Hepatic stellate cell (primary cell): ENCODE results near the gene CHRNA4.
A peak's percentile ranks its signal among the peaks of the same experiment; 100 is the strongest.

Experiments
- DNase-seq: peaks from one replicate; pipeline ENCODE4 v3.0.0; 2011; ENCODE audit warnings: low spot score

Gene CHRNA4

DNA sequence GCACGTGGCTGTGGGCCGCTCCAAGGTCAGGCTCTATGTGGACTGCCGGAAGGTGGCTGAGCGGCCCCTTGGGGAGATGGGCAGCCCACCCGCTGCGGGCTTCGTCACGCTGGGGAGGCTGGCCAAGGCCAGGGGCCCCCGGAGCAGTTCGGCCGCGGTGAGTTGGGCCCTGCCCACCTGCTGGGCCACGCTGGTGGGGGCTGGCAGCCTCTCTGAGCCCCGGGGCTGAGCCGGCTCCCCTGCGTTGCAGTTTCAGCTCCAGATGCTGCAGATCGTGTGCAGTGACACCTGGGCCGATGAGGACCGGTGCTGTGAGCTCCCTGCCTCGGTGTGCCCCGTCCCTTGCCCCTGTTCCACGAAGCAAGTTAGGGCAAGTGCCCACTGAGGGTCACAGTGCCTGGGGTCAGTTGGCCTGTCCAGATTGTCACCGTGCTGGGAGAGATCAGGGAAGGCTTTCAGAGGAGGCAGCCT, 41.1 kb downstream of the CHRNA4 start:
- no peak for DNase-seq

DNA sequence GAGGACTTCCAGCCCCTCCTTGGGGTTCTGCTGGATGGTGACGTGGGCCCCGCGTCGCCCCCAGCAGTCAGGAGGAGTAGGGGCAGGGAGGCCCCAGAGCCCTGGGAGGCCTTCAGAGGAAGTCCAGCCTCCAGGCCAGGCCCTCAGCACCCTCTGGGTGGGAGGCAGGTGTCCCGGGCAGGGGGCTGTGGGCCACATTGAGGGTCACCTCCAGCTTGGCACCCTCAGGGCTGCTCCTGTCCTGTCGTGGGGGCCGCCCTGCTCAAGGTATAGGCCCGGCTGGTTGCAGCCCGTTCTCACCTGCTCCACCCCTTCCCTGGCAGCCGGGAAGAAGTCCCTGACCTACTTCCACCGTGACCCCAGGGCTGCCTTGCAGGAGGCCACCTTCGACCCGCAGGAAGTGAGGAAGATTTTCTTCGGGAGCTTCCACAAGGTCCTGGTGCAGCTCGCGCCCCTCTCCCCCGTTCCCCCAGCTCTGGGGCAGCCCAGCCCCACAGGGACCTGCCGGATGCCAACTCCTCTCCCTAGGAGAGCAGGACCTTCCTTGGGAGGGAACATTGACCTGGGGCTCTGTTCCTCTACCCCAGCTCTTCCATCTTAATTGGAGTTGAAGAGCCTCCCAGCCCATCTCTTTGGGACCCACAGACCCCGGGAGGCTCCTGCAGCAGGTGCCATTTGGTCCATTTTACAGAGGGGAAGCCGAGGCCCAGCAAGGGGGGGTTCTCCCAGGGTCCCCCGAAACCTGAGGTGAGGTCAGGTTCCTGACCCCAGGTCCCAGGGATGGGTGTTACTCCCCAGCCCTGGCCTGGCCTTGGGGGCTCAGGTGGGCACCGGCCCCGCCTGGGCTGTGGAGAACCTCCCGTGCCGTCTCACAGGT, 41.7 kb downstream of the CHRNA4 start:
- DNase-seq: no peak

DNA sequence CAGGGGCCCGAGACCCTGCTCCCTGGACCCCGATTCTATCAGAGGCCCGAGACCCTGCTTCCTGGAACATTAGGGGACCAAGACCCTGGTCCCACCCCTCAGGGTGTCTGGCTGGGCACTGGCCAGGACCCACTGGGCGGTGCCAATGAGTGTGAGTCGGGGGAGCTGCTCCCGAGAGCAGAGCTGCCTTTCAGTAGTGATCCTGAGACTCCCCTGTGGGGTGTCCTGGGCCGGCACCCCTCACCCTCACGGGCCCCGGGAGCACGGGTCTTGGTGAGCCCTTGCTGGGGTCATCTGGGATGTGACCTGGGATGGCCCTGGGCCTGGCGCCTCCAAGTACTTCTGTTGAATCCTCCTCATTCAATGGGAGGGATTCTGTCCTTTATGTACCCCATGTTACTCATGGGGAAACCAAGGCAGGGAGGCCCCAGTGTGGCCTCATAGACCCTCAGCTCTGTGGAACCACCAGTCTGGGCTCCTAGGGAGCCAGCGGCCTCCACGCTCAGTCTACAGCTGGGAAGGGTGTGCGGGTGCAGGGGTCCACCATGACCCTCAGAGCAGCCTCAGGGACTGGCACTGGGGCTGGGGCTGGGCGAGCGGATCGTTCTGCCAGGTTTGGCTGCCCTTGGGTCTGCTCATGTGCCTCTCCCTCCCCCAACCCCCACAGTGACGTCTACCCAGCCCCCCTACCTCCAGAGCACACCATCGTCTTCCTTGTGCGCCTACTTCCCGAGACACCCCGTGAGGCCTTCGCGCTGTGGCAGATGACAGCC, 42.6 kb downstream of the CHRNA4 start:
- DNase-seq: no peak

DNA sequence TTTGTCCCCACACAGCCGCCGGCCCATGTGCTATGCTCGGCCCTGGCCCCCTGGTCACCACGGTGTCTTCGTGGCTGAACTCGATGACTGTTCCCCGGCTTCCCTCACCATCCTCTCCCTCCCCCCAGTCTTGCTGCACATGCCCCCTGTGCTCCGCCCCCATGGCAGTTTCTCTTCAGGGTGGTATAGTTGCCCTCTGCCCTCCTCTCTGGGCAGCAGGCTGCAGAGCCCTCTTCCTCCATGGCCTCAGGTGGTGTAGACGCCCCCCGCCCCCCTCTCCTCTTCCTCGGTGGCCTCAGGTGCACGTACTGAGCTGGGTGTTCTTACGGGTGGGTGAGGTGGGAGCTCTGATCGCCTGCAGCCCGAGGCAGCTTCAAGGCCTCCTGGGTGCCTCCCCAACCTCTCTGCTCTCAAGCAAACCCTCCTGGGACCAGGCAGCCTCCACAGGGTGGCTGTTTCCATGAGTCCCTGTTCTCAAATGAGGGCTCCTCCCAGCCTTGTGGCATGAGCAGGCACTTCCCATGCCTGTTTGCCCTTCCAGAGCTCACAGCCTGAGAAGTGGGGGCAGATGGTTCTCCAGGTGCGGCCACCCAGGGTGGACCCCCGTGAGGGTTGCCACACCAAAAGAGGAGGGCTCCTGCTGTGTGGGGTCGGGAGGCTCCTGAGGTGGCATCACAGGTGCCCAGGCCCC, 43.4 kb downstream of the CHRNA4 start:
- no peak for DNase-seq

DNA sequence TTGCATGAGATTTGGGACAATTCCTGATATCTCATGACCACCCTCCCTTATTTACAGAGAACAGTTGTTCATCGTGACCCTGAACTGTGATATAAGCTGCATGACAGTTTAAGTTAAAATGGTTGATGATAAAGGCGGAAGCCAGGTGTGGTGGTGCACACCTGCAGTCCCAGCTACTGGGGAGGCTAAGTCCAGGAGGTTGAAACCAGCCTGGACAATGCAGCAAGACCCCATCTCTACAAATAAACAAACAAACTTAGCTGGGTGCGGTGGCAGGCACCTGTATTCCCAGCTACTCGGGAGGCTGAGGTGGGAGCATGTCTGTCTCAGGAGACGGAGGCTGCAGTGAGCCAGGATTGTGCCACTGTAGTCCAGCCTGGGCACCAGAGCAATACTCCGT, 44.1 kb downstream of the CHRNA4 start:
- DNase-seq: no peak

DNA sequence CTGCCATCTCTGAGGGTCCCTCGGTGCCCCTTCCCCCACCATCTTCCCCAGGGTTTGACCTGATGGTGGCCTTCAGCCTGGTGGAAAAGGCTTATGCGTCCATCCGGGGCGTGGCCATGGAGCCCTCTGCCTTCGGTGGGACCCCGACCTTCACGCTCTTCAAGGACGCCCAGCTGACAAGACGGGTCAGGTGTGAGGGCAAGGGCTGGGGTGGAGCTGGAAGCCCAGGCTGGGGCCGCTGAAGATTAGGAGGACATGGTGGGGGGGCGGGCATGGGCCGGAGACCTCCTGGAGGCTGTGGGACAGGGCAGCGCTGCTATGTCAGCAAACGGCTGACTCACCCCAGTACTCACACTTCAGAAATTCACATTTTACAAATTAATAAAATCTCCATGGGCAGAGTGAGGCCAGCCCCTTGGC, 44.6 kb downstream of the CHRNA4 start:
- no peak for DNase-seq

DNA sequence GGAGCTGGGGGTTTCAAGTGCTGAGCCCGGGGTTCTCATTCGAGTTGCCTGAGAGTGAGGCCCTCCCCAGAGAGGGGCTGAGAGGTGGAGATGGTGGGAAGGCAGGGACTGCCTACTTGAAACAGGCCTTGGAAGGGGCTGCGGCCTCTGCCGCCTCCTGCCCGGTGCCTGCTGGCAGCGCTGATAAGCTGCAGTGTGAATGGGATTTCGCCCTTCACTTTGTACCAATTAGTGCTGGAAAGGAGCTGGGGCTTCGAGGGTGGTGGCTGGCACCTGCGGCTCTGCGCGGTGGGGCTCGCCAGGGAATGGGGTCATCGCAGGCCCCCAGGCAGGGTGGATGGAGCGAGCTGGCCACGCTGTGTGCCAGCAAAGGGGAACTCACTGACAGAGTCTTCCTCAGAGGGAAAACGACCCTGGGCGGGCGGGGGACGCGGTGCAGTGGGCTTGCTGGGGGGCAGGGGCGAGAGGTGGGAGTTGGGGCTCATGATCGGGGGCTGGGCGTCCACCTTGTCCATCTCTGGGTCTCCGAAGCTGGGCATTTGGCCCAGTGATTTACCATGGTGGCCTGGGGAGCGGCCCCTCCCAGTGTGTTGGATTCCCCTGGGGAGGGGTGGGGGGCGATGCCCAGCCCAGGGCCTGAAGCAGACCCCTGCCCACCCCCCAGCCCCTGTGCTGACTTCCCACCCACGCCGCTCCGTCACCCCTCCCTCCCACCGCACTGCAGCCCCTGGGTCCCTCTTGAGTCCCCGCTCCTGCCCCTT, 45.2 kb downstream of the CHRNA4 start:
- DNase-seq: no peak

DNA sequence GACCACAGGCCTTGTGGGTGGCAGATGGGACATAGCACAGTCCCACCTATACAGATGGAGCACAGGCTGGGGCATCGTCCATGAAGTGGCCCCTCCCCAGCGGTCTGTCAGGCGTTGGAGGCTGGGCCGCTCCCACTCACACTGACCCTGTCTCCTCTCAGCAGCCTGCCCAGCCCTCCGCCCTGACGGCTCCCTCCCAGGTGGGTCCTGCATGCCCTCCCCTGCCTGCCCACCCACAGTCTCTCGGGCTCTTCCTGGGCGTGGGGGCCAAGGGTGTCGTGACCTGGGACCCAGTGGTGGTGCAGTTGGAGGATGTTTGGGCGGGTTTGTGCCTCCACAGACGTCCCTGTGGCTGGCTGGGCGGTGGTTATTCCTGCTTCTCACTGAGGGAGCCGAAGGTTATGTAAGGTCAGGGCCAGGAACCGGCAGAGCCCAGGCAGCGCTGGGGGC, 45.9 kb downstream of the CHRNA4 start:
- no peak for DNase-seq

DNA sequence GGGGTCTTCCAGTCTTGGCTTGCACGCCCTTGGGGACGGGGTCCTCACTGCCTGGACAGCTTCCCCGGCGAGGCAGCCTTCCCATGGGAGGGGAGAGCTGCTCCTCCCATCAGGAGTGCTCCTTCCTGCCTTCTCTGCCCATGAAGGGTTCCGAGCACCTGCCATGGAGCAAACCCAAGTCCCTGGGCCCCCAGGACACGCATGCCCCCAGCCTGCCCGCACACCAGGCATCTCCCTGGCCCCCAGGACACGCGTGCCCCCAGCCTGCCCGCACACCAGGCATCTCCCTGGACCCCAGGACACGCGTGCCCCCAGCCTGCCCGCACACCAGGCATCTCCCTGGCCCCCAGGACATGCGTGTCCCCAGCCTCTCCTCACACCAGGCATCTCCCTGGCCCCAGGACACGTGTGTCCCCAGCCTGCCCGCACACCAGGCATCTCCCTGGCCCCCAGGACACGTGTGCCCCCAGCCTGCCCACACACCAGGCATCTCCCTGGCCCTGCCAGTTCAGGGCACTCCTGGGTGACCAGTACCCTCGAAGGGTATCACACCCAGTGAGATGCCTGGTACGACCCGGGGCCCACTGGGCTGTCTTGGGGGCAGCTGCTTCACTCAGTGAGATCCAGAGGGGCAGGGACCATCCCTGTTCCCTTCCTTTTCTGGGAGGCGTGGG, 46.4 kb downstream of the CHRNA4 start:
- DNase-seq: no peak

DNA sequence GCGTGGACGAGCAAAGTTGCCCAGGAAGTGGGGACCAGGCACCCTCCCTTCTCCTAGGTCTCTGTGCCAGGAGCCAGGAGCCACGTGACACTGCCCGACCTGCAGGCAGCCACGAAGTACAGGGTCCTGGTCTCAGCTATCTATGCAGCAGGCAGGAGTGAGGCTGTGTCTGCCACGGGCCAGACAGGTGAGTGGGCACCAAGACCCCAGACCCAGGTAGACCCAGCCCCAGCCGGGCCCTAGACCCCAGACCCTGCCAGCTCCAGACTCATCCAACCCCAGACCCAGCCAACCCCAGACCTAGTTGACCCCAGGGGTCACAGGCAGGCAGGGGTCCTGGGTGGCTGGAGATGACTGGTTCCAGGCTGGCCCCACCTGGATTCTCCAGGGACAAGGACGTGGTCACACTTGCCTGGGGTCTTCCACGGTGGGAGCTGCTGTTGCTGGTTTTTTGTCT, 47.1 kb downstream of the CHRNA4 start:
- no peak for DNase-seq

DNA sequence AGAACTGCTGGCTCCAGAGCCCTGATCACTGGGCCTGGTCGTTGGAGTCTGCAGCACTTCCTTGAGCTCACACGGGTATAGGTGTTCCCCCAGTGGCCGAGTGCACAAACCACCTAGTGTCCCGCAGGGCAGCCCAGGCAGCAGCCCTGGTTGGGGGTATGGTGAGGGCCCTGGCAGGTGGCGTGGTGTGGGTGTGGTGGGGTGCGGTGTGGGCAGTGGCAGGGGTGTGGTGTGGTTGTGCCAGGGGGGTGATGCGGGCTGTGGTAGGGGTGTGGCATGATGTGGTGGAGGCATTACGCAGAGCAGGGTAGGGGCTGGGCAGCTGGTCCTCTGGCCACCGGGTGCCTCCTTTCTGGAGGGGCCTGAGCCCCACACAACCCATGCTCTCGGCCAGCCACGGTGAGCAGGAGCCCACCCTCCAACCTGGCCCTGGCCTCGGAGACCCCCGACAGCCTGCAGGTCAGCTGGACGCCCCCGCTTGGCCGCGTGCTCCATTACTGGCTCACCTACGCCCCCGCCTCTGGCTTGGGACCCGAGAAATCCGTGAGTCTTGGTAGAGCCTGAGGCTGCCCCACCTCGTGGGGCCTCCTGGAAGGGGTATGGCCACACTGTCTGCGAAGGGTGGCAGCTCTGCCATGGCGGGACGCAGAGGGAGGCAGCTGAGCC, 47.7 kb downstream of the CHRNA4 start:
- no peak for DNase-seq

DNA sequence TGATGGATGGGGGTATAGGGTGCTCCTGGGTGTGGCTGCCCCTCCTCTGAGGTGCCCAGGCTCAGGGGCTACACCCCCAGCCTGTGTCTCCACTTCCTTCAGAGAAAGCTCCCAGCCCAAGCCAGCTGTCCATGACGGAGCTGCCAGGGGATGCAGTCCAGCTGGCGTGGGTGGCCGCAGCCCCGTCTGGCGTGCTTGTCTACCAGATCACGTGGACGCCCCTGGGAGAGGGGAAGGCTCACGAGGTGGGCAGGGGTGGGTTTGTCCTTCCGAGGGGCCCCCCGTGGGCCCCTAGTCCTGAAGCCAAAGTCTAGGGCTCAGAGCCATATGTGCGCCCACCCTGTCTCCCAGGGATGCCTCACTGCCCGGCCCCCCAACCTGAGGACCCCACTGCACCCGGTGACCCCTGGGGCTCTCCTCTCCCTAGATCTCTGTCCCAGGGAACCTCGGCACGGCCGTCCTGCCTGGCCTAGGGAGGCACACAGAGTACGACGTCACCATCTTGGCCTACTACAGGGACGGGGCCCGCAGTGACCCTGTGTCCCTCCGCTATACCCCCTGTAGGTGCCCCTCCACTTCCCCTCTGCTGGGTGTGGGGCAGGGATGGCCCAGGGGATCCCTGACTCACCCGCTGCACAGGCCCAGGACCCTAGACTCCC, 48.3 kb downstream of the CHRNA4 start:
- no peak for DNase-seq

DNA sequence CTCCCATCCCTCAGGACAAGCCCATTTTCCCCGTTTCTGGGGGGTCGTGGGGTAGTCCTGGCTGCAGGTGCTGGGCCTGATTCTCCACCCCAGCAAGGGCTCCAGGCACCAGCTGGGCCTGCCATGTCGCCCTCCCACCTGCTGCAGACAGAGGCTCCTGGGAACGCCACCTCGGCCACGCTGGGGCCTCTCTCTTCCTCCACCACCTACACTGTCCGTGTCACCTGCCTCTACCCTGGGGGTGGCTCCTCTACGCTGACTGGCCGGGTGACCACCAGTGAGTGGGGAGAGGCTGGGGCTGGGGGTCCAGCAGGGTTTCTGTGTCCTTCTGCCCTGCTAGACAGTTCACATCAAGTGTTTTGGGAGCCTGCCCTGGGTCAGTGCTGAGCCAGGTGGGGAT, 48.9 kb downstream of the CHRNA4 start:
- DNase-seq: no peak

DNA sequence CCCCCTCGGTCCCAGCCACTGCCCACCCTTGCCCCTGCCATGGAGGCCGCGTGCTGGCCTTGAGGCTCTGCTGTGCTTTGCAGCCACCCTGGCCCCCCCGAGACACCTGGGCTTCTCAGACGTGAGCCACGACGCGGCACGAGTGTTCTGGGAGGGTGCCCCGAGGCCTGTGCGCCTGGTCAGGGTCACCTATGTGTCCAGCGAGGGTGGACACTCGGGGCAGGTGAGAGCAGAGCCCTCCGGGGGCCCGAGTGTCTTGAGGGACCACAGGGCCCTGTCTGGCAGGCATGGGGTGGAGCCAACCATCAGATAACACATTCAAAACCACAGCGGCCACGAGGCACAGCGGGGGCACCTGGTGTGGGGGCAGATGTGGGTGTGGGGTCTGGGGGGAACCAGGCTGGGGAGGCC, 49.3 kb downstream of the CHRNA4 start:
- no peak for DNase-seq

DNA sequence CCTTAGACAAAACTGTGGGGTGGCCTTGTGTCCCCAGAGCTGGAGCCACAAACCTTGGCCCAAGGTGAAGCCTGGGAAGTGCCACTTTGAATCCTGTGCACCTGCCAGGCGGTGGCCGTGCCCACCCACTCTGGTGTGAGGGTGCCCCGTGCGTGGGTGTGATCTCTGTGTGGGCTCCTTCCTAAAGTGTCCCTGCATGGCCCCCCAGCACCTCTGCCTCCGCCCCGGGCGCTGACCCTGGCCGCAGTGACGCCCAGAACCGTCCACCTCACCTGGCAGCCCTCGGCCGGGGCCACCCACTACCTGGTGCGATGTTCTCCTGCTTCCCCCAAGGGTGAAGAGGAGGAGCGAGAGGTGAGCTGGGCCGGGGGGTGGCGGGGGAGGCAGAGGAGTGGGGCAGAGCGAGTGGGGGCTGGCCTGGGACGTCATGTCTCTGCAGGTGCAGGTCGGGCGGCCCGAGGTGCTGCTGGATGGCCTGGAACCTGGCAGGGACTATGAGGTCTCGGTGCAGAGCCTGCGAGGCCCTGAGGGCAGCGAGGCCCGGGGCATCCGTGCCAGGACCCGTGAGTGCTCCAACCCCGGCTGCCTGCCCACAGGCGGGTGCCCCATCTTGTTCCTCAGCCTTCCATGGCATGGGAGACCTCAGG, 49.8 kb downstream of the CHRNA4 start:
- no peak for DNase-seq

DNA sequence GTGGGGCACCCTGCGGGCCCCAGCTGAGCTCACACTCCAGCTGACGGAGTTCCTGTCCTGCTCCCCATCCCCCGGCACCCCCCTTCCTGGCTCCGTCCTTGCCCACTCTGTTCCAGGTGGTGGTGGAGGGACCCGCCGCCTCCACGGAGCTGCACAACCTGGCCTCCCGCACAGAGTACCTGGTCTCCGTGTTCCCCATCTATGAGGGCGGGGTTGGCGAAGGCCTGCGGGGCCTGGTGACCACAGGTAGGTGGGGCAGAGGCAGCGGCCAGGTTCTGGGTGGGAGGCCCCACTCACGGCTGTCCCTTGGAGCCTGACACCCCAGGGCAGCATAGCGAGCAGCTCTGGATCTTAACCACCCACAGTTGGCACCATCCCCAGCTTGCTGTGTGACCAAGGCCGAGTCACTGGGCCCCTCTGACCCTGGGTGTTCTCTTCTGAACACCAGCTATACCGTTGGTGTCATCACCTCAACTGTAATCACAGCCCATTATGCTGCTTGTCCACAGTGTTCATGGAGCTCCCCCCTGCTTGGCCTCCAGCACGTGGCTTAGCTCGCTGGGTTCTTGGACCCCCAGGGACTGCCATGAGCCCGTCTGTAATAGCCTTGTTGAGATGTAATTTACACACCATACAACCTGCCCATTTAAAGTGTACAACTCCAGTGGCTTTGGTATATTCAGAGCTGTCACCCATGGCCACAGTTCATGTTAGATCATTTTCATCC, 50.7 kb downstream of the CHRNA4 start:
- DNase-seq: no peak

DNA sequence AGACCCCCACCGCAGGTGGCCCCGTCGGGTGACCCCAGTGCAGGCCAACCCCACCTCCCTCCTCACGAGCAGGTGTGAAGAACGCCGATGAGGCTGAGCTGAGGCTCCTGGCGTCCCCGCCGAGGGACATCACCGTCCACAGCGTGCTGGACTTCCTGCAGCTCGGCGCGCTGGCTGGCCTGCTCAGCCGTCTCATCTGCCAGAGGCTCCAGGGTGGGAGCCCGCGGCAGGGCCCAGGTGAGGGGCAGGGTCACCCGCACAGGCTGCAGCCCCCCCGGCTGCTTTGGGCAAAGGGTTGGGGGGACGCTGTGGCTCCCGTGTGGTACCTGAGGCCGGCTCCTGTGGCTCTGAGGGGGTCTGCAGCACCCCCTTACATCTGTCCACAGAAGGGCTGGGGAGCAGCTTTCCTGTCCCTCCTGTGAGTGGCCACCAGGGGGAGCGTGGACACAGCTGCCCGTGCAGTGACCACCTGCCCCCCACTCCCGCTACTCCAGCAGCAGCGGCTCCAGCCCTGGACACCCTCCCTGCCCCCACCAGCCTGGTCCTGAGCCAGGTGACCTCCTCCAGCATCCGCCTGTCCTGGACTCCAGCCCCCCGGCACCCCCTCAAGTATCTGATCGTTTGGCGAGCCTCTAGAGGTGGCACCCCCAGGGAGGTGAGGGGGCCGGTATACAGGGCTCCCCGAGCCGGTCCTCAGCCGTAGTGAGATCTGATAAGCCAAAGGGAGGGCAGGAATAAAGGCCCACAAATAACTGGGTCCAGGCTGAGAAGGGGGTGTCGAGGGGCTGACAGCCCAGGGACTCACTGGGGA, 51.7 kb downstream of the CHRNA4 start:
- DNase-seq: peak; percentile 77
